Measurements from ENCODE around the gene IGFBP1.
A peak's percentile ranks its signal among the peaks of the same experiment; 100 is the strongest.

IGFBP1 gene

GRCh38 chr7:45881759-45882464, 6.4 kb upstream of the IGFBP1 start:
- no peak for DNase-seq

GRCh38 chr7:45882465-45882810, 5.8 kb upstream of the IGFBP1 start:
- no peak for DNase-seq

- DNase-seq, result no peak
Measured at GRCh38 chr7:45884136-45884535, 4.2 kb upstream of the IGFBP1 start.

- no peak for DNase-seq
Measured at GRCh38 chr7:45885264-45885882, 2.9 kb upstream of the IGFBP1 start.

GRCh38 chr7:45886931-45887667, 1.2 kb upstream of the IGFBP1 start:
- no peak for DNase-seq

- no peak for DNase-seq
Measured at GRCh38 chr7:45888993-45889366, 692 bp downstream of the IGFBP1 start.

- DNase-seq, result no peak
Measured at GRCh38 chr7:45889367-45890067, 1.2 kb downstream of the IGFBP1 start.

- no peak for DNase-seq
Measured at GRCh38 chr7:45890125-45890901, 2.0 kb downstream of the IGFBP1 start.

GRCh38 chr7:45890902-45891461, 2.7 kb downstream of the IGFBP1 start:
- peak; percentile 44 for DNase-seq

GRCh38 chr7:45891462-45892402, 3.4 kb downstream of the IGFBP1 start:
- DNase-seq, result no peak

GRCh38 chr7:45892407-45893035, 4.2 kb downstream of the IGFBP1 start:
- DNase-seq, result no peak

GRCh38 chr7:45893374-45893995, 5.2 kb downstream of the IGFBP1 start:
- no peak for DNase-seq

GRCh38 chr7:45893996-45894664, 5.8 kb downstream of the IGFBP1 start:
- no peak for DNase-seq

GRCh38 chr7:45894665-45895062, 6.4 kb downstream of the IGFBP1 start:
- DNase-seq, result no peak

GRCh38 chr7:45897042-45897690, 8.9 kb downstream of the IGFBP1 start:
- no peak for DNase-seq

- no peak for DNase-seq
Measured at GRCh38 chr7:45898222-45898621, 9.9 kb downstream of the IGFBP1 start.

- no peak for DNase-seq
Measured at GRCh38 chr7:45901566-45901965, 13.3 kb downstream of the IGFBP1 start.

- DNase-seq, result no peak
Measured at GRCh38 chr7:45902820-45903219, 14.5 kb downstream of the IGFBP1 start.

GRCh38 chr7:45909561-45909960, 21.3 kb downstream of the IGFBP1 start:
- DNase-seq, result no peak
